GM20431 (cell line): ENCODE results near the gene MYOG.

ENCODE experiments used
- in situ Hi-C: fragments of 300-500 bp; cut with MseI, MboI; formaldehyde crosslinking; loops from one replicate; pipeline ENCODE4 v1.15.0; 2020; ENCODE audit warnings: low sequenced_read_pairs; ENCODE audit not compliant: unreplicated experiment

The MYOG gene

DNA sequence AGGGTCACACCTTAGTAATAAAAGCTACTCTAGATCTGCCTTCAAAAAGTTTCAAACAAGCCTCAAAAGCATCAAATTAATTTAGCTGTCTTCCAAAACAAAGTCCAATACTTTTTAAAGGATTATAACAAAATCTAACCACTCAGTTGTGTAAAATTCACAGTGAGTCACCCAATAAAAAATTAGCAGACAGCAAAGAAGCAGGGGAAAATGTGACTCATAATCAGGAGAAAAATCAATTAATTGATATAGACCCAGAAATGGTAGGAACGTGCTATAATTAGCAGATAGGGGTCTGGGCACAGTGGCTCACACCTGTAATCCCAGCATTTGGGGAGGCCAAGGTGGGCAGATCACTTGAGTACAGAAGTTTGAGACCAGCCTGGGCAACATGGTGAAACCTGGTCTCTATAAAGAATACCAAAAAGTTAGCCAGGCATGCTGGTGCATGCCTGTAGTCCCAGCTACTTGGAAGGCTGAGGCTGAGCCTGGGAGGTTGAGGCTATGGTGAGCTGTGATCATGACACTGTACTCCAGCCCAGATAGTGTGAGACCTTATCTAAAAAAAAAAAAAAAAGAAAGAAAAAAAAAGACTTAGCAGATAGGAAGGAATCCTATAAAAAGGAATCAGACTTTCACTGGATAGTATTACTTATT is 8.1 kb upstream of the MYOG start:
- in situ Hi-C loops, result no loop called here

- in situ Hi-C loops, result no loop called here
Observed at GRCh38 chr1:203091761-203092330, 6.0 kb upstream of the MYOG start.

GRCh38 chr1:203091199-203091477 is 5.3 kb upstream of the MYOG start:
- in situ Hi-C loops, result no loop called here

GRCh38 chr1:203090421-203091198 is 4.8 kb upstream of the MYOG start:
- in situ Hi-C loops, result no loop called here

- in situ Hi-C loops, result no loop called here
Observed at GRCh38 chr1:203089651-203090045, 3.8 kb upstream of the MYOG start.

- in situ Hi-C loops, result no loop called here
Observed at GRCh38 chr1:203089001-203089650, 3.3 kb upstream of the MYOG start.

DNA sequence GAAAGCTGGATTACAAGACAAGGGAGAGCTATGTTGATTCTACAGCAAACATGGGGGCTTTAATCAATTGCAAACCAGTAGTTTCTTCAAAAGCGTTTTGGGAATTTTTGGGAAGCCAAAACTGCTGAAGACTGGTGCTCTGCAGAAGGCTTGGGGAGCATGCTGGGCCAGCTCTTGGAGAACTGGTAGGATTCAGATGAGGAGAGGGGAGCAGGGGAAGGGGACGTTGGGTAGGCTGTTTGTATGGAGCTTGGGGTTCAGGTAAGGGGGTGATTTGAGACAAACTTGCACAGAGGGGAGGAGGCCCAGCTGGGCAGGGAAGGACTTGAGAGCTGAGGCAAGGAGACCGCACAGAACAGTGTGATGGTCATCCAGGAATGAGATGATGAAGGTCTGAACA is 2.6 kb upstream of the MYOG start:
- in situ Hi-C loops, result no loop called here

GRCh38 chr1:203086992-203087763 is 1.4 kb upstream of the MYOG start:
- in situ Hi-C loops, result no loop called here

- in situ Hi-C loops, result no loop called here
Observed at GRCh38 chr1:203084588-203085527, 954 bp downstream of the MYOG start.

GRCh38 chr1:203083463-203083921 is 2.3 kb downstream of the MYOG start:
- in situ Hi-C loops, result no loop called here

- in situ Hi-C loops, result no loop called here
Observed at GRCh38 chr1:203082571-203083462, 3.0 kb downstream of the MYOG start.

DNA sequence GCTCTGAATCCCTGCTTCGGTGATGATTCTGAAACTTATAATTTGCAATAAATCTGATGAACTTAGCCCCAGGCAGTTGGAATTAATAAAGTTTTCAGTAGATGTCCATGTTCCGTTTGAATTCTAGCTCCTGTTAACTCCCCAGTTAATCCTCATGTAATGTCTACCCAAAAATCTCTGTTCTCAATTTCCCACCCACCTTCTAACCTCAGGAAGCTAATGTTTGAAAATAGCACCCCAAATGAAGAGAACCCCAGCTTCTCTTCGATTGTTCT is 3.6 kb downstream of the MYOG start:
- in situ Hi-C loops, result no loop called here

GRCh38 chr1:203081465-203082230 is 4.2 kb downstream of the MYOG start:
- in situ Hi-C loops, result no loop called here

- in situ Hi-C loops, result no loop called here
Observed at GRCh38 chr1:203080456-203080855, 5.4 kb downstream of the MYOG start.

DNA sequence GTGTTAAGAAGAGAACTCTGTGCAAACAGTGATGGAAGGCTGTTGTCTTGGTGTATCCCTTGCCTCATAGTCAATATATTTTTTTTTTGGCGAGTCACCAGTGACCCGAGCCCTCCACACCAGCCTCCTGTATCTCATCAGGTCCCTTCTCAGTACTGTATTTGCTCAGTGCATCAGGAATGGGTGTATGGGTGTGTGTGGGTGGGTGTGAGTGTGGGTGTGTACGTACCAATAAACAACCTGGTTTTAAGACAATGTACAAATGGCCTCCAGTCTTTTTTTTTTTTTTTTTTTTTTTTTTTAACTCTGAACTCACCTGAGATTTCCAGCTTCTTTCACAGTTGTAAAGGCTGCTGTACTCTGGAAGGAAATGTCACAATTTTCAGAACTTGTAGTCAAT is 7.3 kb downstream of the MYOG start:
- in situ Hi-C loops, result no loop called here

DNA sequence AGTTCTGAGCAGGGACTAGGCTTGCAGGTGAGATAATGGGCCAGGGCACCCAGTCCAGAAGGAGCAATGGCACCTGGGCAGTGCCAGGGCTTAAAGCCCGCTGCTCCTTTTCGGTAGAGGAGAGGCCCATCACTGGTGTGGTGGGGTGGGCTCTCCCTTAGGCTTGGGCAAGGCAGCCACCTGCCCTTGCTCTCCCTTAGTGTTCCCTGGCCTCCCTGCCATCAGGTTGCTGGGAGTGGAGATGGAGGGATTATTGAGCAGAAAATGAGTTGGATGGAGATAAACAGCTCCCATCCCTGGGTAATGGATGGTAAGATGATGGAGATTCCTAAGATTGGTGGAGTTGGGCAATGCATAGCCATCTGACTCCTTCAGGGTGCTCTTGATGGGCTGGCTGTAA is 7.9 kb downstream of the MYOG start:
- in situ Hi-C loops, result no loop called here

- in situ Hi-C loops, result no loop called here
Observed at GRCh38 chr1:203077367-203077766, 8.4 kb downstream of the MYOG start.

GRCh38 chr1:203076031-203076511 is 9.7 kb downstream of the MYOG start:
- in situ Hi-C loops, result no loop called here
